D721Med (cell line): Measurements from ENCODE around the gene ATP8B1.

Experiments
- DNase-seq: peaks from one replicate; pipeline ENCODE4 v3.0.0; 2011; ENCODE audit warnings: low spot score; ENCODE audit not compliant: insufficient read length
- FAIRE-seq: peaks from 2 replicates; lab custom pipeline; 2011; peaks lifted over from hg19 to GRCh38; lab: Jason Lieb, UNC
- CTCF ChIP-seq: IDR thresholded peaks from 2 replicates; pipeline ENCODE4 v1.5.1; 2012; ENCODE audit warnings: mild to moderate bottlenecking, control low read depth; ENCODE audit not compliant: insufficient read depth; ENCODE audit errors: missing control alignments

Gene ATP8B1

GRCh38 chr18:57630754-57631595 lies 172.1 kb downstream of the ATP8B1 start:
- no peak for TF ChIP-seq CTCF
- DNase-seq (no peak), FAIRE-seq (peak; percentile 100)

- FAIRE-seq, result no peak
- TF ChIP-seq CTCF, result peak; percentile 65
- DNase-seq, result peak; percentile 100
These were observed 172.9 kb downstream of the ATP8B1 start for GRCh38 chr18:57630002-57630753.

- no peak for TF ChIP-seq CTCF
- FAIRE-seq (peak; percentile 96), DNase-seq (no peak)
These were observed 173.7 kb downstream of the ATP8B1 start for GRCh38 chr18:57629422-57629821.

- TF ChIP-seq CTCF, result no peak
- DNase-seq (no peak), FAIRE-seq (no peak)
These were observed 175.6 kb downstream of the ATP8B1 start for GRCh38 chr18:57627488-57627887.

- DNase-seq (no peak), FAIRE-seq (no peak)
- no peak for TF ChIP-seq CTCF
These were observed 178.1 kb downstream of the ATP8B1 start for GRCh38 chr18:57624988-57625387.

GRCh38 chr18:57621246-57621604 lies 181.9 kb downstream of the ATP8B1 start:
- no peak for FAIRE-seq
- TF ChIP-seq CTCF, result no peak
- no peak for DNase-seq

- FAIRE-seq, result no peak
- TF ChIP-seq CTCF, result no peak
- no peak for DNase-seq
These were observed 183.2 kb downstream of the ATP8B1 start for GRCh38 chr18:57619876-57620275.
